Raji (cell line): ENCODE data around the gene PCED1A.

Experiments
- POLR2A ChIP-seq: IDR thresholded peaks from 2 replicates; pipeline ENCODE4 v1.6.1; 2011; ENCODE audit warnings: low read depth, low read length, control low read depth; ENCODE audit not compliant: insufficient read depth

Gene PCED1A

DNA sequence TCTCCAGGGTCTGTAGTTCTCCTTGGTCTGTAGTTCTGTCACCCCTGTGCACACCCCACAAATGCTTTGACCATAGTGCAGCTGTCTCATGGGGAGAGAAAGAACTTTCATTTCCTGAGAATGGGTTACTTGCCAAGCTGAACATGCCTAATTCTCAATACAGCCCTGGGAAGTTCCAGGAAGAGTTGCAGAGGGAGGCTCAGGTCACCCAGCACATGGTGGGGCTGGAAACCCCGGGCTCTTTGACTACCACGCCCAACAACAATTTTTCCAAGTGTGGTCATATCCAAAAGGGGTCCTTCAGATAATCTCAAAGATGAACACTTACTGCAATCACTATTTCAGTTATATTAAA lies 30.6 kb upstream of the PCED1A start:
- TF ChIP-seq POLR2A, result no peak

DNA sequence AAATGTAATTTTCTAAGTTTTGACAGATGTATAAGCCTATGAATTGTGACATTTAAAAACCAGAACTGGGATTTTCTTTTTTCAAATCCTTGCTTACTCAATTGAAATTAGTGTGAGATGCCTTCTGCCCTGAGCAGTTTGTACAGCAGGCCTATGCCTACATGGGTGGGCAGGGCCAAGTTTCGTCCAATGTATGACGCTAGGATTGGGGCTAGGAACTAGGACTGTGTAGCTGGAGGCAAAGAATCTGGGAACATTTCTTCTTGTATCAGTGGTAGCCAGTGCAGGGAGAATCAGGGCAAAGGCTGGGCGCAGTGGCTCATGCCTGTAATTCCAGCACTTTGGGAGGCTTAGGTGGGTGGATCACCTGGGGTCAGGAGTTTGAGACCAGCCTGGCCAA lies 28.9 kb upstream of the PCED1A start:
- no peak for TF ChIP-seq POLR2A

DNA sequence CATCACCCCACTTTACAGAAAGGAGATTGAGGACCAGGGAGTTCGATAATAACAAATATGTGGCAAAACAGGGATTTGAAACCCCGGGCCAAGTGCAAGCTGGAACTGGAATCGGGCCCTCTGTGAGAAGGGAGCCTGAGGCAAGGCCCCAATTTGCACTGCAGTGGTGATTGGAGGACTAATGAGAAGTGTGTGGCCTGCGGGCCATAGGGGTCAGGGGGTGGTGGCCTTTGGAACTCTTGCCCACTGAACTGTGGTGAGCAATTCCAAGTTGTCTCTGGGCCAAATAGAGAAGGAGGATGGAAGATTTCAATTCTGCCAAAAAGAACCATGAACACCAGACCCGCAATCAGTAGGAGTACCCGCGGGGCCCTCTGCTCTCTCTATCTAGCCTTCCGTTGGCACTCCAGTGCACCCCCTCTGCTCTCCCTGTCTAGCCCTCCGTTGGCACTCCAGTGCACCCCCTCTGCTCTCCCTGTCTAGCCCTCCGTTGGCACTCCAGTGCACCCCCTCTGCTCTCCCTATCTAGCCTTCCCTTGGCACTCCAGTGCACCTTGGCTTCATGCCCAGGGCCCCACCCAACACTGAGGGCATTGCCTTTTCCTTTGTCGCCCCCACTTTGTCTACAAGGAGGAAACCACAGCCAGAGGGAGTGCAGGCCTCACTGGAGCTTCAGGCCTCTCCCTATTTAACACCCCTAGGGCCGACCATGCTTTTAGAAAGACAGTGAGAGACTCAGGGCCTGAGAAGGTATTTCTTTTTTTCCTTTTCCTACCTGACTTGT lies 26.8 kb upstream of the PCED1A start:
- TF ChIP-seq POLR2A, result no peak

DNA sequence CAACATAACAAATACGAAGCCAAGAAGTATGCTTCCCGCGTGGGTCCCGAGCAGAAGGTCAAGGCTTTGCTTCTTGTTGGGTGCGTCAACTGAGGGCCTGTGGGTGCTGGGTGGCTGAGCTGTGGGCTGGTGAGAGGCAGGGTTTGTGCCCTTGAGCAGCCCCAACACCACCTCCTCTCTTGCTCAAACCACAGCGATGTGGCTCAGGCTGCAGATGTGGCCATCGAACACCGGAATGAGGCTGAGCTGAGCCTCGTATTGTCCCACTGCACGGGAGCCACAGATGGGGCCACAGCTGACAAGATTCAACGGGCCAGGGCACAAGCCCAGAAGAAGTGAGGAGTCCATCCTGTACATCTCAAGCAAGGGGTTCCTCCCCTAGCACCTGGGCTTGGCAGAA lies 25.8 kb upstream of the PCED1A start:
- TF ChIP-seq POLR2A, result no peak

DNA sequence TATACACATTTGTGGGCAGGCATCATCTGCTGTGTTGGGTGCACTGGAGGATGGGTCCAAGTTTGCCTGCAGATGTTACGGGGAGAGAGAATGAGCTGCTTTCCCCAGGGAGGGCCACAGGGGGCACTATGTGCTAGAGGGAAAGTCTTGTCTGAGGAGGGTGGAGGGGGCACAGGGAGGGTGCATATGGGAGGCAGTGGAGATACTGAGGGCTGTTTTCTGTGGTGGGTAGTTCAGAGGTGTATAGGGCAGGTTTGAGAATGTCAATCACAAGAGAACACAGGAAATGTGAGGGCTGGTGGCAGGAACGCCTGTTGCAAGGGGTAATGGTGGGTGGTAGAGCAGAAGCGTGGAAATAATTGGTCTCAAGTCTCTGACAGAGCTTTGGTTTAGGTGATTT lies 25.2 kb upstream of the PCED1A start:
- no peak for TF ChIP-seq POLR2A

DNA sequence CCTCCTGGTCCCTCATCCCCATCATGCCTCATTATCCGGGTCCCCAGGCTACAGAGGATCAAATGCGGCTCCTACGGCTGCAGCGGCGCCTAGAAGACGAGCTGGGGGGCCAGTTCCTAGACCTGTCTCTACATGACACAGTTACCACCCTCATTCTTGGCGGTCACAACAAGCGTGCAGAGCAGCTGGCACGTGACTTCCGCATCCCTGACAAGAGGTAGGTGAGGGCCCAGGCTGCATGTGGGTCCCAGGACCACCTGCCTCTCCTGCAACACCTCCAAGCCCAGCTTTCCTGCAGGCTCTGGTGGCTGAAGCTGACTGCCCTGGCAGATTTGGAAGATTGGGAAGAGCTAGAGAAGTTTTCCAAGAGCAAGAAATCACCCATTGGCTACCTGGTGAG lies 24.6 kb upstream of the PCED1A start:
- no peak for TF ChIP-seq POLR2A

DNA sequence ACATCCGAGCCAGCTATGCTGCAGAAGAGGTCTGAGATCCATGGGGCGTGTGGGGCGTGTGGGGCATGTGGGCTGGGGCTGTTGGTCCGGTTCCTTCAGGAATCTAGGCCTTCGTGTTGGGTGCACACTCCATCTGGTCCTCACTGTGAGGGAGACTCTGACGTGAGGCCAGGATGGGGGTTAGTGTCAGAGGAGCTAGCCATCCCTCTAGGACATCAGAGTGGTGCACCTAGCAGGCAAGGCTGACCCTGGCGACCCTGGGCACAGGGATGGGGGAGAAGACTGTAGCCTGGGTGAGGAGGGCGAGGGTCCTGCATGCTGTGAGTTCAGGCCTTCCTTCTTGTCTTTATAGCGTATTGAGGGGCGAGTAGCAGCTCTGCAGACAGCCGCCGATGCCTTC lies 24.2 kb upstream of the PCED1A start:
- no peak for TF ChIP-seq POLR2A

DNA sequence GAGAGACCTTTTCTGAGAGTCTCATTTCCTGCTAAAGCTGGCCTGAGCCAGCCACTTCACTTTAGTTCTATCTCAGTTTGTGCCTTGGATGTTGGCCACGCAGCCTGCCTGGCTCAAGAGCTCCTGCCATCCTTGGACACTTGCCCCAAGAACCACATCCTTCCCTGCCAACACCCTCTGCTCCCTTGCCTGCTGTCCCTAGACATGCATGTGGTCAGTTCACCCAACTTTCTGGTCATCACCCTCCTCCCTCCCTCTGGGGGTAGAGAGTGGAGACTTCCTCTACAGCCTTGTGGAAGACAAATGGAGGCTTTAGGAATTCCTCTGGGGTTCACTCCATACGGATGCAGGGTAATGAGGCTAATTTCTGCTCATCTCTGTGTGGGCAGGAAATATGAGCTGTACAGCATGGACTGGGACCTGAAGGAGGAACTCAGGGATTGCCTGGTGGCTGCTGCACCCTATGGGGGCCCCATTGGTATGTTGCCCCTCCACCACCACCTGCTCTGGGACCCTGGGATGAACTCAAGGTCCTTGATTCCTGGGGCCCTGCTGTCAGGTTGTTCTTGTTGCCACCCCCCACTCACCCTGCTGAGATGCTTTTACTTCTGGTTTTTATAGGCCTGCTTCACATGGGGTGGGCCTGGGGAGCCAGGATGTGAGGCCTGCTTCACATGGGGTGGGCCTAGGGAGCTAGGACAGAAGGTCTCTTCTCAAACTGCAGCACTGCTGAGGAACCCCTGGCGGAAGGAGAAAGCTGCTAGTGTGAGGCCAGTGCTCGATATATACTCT lies 19.1 kb upstream of the PCED1A start:
- no peak for TF ChIP-seq POLR2A

DNA sequence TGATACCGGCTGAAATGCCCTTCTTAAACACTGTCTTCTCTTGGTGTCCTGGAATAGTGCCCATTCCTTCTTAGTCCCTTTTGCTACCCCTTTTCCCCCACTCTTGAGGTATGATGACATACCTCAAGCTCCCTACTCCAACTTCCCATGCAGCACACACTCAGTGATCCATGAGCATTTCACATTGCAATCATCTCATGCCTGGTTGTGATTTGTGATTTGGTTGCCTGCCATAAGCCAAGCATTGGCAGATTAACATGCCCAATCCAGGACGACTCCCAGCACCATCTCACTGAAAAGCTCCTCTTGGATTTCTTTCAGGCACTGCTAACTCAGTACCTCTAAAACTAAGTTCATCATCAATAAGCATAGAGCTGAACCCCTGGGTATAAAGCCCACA lies 18.1 kb upstream of the PCED1A start:
- no peak for TF ChIP-seq POLR2A

DNA sequence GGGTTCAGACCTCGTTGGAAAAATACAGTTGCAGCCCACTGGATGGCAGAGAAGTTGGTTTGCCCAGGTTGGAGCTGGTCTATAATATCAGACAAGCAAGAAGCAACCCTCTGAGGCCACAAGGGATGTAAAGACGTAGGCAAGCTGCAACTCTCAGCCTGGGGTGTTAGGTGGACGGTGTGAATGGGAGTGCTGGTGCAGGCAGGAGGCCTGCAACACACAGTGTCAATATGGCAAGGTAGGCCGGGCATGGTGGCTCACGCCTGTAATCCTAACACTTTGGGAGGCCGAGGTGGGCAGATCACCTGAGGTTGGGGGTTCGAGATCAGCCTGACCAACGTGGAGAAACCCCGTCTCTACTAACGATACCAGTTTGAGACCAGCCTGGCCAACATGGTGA lies 10.6 kb upstream of the PCED1A start:
- TF ChIP-seq POLR2A, result no peak

DNA sequence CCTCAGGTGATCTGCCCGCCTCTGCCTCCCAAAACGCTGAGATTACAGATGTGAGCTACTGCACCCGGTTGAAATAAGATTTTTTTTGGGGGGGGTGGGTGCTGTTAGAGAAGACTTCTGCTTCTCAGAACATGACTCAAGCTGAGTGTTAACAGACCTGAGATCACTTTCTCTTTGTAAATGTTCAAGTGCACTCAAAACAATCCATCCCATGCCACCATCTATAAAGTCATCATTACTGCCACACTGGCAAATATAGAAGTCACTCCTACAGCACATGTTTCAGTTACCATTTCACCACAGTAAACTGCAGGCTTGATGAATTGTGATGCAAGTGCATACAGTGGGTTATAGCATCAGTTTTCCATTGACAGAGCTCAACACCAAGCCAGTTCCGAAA lies 9.1 kb upstream of the PCED1A start:
- no peak for TF ChIP-seq POLR2A

DNA sequence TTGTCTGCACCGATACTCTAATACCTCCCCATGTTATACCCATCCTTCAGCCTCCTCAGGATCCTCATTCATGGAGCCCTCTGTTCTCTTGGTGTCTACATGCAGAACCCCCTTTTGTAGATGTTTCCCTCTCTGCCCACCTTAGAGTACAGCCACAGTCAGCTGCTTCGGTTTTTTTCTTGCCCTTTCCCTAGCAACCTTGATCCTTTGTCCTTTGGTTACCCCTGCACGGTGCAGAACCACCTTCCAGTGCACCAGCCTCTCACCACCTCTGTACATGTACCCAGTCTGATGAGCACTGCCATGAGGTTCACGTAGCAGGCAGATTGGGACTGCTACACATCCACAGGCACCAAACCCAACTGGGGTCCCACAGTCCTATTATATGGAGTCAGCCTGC lies 7.3 kb upstream of the PCED1A start:
- no peak for TF ChIP-seq POLR2A

DNA sequence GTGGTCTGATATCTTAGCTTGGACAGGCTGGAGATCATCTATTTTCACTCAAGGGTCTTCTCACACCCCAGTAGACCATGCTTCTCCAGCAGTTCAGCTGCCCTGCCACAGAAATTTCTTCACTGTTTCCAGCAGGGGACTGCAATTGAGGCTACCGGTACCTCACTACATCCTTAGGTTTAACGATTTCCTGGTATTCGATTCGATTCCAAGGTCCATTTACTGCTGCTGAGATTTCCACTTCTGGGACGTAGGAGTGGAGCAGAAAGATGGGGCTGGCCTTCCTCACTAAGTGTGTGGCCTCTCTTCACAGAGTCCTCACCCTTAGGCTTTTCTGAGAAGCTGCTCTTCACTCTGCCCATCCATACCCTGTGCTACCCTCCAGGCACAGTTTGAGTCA lies 6.2 kb upstream of the PCED1A start:
- TF ChIP-seq POLR2A, result no peak

DNA sequence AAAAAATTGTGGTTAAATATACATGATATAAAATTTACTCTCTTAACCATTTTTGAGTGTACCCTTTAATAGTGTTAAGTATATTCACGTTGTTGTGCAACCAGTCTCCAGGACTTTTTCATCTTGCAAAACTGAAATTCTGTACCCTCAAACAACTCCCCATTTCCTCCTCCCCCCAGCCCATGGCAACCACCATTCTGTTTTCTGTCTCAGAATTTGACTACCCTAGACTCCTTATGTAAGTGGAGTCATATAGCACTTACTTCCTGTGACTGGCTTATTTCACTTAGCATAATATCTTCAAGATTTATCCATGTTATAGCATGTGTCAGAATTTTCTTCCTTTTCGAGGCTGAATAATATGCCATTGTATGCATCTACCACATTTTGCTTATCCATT lies 5.2 kb upstream of the PCED1A start:
- no peak for TF ChIP-seq POLR2A

DNA sequence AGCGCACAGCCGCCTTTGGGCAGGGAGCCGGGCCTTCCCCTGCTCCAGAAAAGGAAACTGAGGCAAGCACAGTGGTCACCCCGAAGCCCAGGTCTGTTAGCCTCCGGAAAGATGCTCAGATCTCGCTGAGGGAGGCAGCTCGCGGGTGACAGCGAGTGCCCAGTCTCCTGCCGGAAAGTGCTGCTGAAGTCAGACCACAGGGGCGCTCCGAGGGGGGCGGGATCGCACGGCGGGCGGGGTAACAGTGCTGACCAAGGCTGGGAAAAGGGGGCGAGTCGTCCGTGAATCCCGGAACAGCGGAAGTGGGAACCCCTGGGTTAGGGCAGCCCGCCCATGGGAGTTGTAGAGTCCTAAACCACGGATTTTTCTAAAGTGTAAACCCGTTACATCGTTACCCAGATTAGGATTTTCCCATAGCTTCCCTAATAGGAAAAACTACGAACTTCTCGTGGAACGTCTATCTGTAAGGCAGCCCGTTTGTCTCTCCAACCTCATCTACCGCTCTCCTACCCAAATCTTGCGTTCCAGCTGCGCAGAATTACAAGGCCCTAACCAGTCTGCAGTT lies 594 bp upstream of the PCED1A start:
- no peak for TF ChIP-seq POLR2A

DNA sequence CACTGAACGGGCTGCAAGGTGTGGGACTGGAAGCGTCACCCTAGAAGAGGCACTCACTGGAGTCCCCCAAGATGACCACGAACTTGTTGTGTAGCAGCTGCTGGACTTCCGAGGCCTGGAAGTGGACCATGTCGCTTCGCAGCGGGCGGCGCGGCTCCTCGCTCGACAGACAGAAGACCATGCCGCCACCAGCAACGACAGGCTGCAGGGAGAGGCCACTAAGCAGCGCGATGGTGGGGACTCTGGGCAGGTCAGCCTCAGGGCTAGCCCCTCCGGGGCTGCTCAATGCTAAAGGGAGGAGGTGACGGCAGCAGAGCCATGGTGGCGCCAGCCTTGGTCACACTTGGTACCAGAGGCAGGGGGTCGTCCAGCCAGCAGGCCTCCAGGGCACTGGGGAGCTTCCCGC lies 720 bp downstream of the PCED1A start:
- no peak for TF ChIP-seq POLR2A
